CD8-positive, alpha-beta memory T cell (primary cell): ENCODE results near the gene APBA2. TPM values are rescaled to one million over a fixed set of nuclear protein-coding genes. Genes with fewer than 3 reads are reported as not detected.

Experiments used
- CTCF ChIA-PET: fragments of 350-600 bp; sonication (Branson Sonifier 250); formaldehyde crosslinking; loops from one replicate; lab custom pipeline; 2021; ENCODE audit warnings: antibody characterized with exemption; lab: Charles Lee
- POLR2A ChIA-PET: fragments of 350-600 bp; sonication (Branson Sonifier 250); formaldehyde crosslinking; loops from one replicate; lab custom pipeline; 2021; ENCODE audit warnings: antibody characterized with exemption; lab: Charles Lee
- DNase-seq, 5 donors: peaks; one replicate each; pipeline versions ENCODE4 v3.0.0 to v3.0.0-alpha.2; 2020 to 2022; ENCODE audit warnings: mixed read lengths in 1 of 5
- H3K27ac ChIP-seq: one replicate; pipeline ENCODE4 v1.7.0; 2013; ENCODE audit warnings: low read depth, mild to moderate bottlenecking, low read length, moderate library complexity
- H3K27me3 ChIP-seq: 2 replicates; pipeline ENCODE4 v1.7.0; 2013; ENCODE audit warnings: low read length, mild to moderate bottlenecking; ENCODE audit not compliant: insufficient read depth, poor library complexity, severe bottlenecking
- H3K36me3 ChIP-seq: 2 replicates; pipeline ENCODE4 v1.7.0; 2013; ENCODE audit warnings: mild to moderate bottlenecking, low read length, moderate library complexity; ENCODE audit not compliant: insufficient read depth
- H3K4me1 ChIP-seq: 2 replicates; pipeline ENCODE4 v1.7.0; 2013; ENCODE audit warnings: mild to moderate bottlenecking, low read length, moderate library complexity; ENCODE audit not compliant: insufficient read depth
- H3K4me3 ChIP-seq: 2 replicates; pipeline ENCODE4 v1.7.0; 2013; ENCODE audit warnings: mild to moderate bottlenecking, low read length
- H3K9me3 ChIP-seq: 2 replicates; pipeline ENCODE4 v1.7.0; 2013; ENCODE audit warnings: mild to moderate bottlenecking, low read length
- H3K27ac Mint-ChIP-seq, 8 donors: one replicate each; pipeline ENCODE4 v1.8.0; 2020 to 2021; ENCODE audit warnings: mixed read lengths in 8 of 8, mild to moderate bottlenecking in 6 of 8, inconsistent platforms in 3 of 8, moderate library complexity in 3 of 8
- H3K27me3 Mint-ChIP-seq, 2 donors: one replicate each; pipeline ENCODE4 v1.8.0; 2020 to 2021; ENCODE audit warnings: mixed read lengths in 2 of 2, mild to moderate bottlenecking in 1 of 2, moderate library complexity in 1 of 2
- H3K36me3 Mint-ChIP-seq, 3 donors: one replicate each; pipeline ENCODE4 v1.8.0; 2020 to 2021; ENCODE audit warnings: mixed read lengths in 3 of 3, inconsistent platforms in 1 of 3, mild to moderate bottlenecking in 1 of 3
- H3K4me1 Mint-ChIP-seq, 3 donors: one replicate each; pipeline ENCODE4 v1.8.0; 2020 to 2021; ENCODE audit warnings: mixed read lengths in 3 of 3, inconsistent platforms in 1 of 3, mild to moderate bottlenecking in 1 of 3
- H3K4me3 Mint-ChIP-seq, 7 donors: one replicate each; pipeline ENCODE4 v1.8.0; 2020 to 2021; ENCODE audit warnings: mixed read lengths in 7 of 7, mild to moderate bottlenecking in 6 of 7, moderate library complexity in 4 of 7, inconsistent platforms in 2 of 7
- H3K9me3 Mint-ChIP-seq, 5 donors: one replicate each; pipeline ENCODE4 v1.8.0; 2020 to 2022; ENCODE audit warnings: mixed read lengths in 5 of 5, mild to moderate bottlenecking in 3 of 5, moderate library complexity in 2 of 5, inconsistent platforms in 1 of 5
- polyA plus RNA-seq: library from polyadenylated mRNA; unstranded; fragments of 300-500 nt; fragmentation: Illumina TruSeq; gene quantifications from one replicate; pipeline ENCODE4 v1.2.3, GENCODE V29; 2021
- total RNA-seq, 2 experiments: library from RNA; stranded (reverse); gene quantifications; one replicate each; pipeline ENCODE4 v1.2.3, GENCODE V29; 2021

APBA2 gene
- total and polyA plus RNA-seq, 3 experiments from 2014 or later = 15.7 to 38.8 (median 18.0) TPM

DNA sequence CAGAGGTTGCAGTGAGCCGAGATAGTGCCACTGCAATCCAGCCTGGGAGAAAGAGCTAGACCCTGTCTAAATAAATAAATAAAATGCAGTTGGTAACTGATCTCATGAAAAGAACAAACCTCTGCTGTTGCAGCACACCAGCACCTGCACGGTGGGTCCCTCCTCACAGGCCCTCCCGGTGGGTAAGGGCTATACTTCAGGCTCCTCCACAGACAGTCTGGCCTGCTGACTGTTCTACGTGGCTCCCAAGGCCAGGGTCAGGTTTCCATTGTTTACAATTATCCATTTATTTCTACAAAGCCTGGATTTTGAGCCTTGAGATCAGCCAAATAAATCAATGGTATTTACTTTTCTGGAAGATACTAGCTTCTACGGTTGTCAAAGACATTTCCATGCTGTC, 5.1 kb upstream of the APBA2 start:
- Mint-ChIP-seq H3K36me3 (no peaks in the 10 kb centered on the region), H3K27me3 (peaks cover 0 to 6% of the 10 kb centered on the region in 2 donors), H3K9me3 (peaks cover 0 to 2% (median 0%) of the 10 kb centered on the region in 5 donors), H3K4me3 (no peak overlapping the region), H3K27ac (no peak overlapping the region), H3K4me1 (peaks cover 0 to 7% (median 0%) of the 10 kb centered on the region in 3 donors)
- ChIA-PET CTCF (interaction anchor here (1.1 kb wide), 1 partner anchor 19 kb away, joined by 3 read pairs; no protein-coding TSS in a partner anchor), POLR2A (no interaction called here)
- no peak for DNase-seq
- Histone ChIP-seq H3K27me3 (no peaks in the 10 kb centered on the region), H3K36me3 (no peaks in the 10 kb centered on the region), H3K27ac (no peak overlapping the region), H3K4me1 (peaks cover 19% of the 10 kb centered on the region), H3K9me3 (no peaks in the 10 kb centered on the region), H3K4me3 (no peak overlapping the region)

- Mint-ChIP-seq H3K27me3 (peaks cover 0 to 6% of the 10 kb centered on the region in 2 donors), H3K4me3 (no peak overlapping the region), H3K9me3 (peaks cover 0 to 2% (median 0%) of the 10 kb centered on the region in 5 donors), H3K4me1 (peaks cover 0 to 7% (median 0%) of the 10 kb centered on the region in 3 donors), H3K27ac (peak overlapping the region in 1 of 8 donors; percentile 23), H3K36me3 (no peaks in the 10 kb centered on the region)
- H3K9me3 ChIP-seq = no peaks in the 10 kb centered on the region
- ChIA-PET POLR2A (no interaction called here), CTCF (interaction anchor here (0.7 to 1.1 kb wide), 2 partner anchors 19 to 53 kb away, joined by 3 read pairs; no protein-coding TSS in a partner anchor)
- no peak for DNase-seq
- H3K4me3 ChIP-seq = no peak overlapping the region
- H3K27ac ChIP-seq = no peak overlapping the region
- no peaks in the 10 kb centered on the region for H3K36me3 ChIP-seq
- no peaks in the 10 kb centered on the region for H3K27me3 ChIP-seq
- H3K4me1 ChIP-seq = peaks cover 19% of the 10 kb centered on the region
Observed at GRCh38 chr15:28881170-28881569, 4.6 kb upstream of the APBA2 start.

- DNase-seq = no peak
- no peaks in the 10 kb centered on the region for H3K36me3 ChIP-seq
- Mint-ChIP-seq H3K9me3 (peaks cover 0 to 2% (median 0%) of the 10 kb centered on the region in 5 donors), H3K27me3 (peaks cover 0 to 6% of the 10 kb centered on the region in 2 donors), H3K4me3 (no peak overlapping the region), H3K4me1 (peaks cover 0 to 7% (median 0%) of the 10 kb centered on the region in 3 donors), H3K36me3 (no peaks in the 10 kb centered on the region), H3K27ac (no peak overlapping the region)
- CTCF ChIA-PET = interaction anchor here (0.7 to 1.1 kb wide), 2 partner anchors 20 to 52 kb away, joined by 3 read pairs; no protein-coding TSS in a partner anchor
- peaks cover 15% of the 10 kb centered on the region for H3K4me1 ChIP-seq
- no peaks in the 10 kb centered on the region for H3K27me3 ChIP-seq
- no peak overlapping the region for H3K4me3 ChIP-seq
- no peak overlapping the region for H3K27ac ChIP-seq
- POLR2A ChIA-PET = no interaction called here
- H3K9me3 ChIP-seq = no peaks in the 10 kb centered on the region
Observed at GRCh38 chr15:28881600-28881999, 4.2 kb upstream of the APBA2 start.

- H3K9me3 ChIP-seq = no peaks in the 10 kb centered on the region
- H3K9me3 Mint-ChIP-seq = peaks cover 0 to 2% (median 0%) of the 10 kb centered on the region in 5 donors
- peaks cover 0 to 3% (median 0%) of the 10 kb centered on the region in 3 donors for H3K36me3 Mint-ChIP-seq
- no peak overlapping the region for H3K27ac ChIP-seq
- H3K27me3 ChIP-seq = no peaks in the 10 kb centered on the region
- peaks cover 15 to 32% (median 17%) of the 10 kb centered on the region in 3 donors for H3K4me1 Mint-ChIP-seq
- H3K27ac Mint-ChIP-seq = peak overlapping the region in 2 of 8 donors; percentile 24 to 68
- H3K36me3 ChIP-seq = no peaks in the 10 kb centered on the region
- H3K4me3 Mint-ChIP-seq = peak overlapping the region; percentile 28 to 80 (median 72)
- peaks cover 35% of the 10 kb centered on the region for H3K4me1 ChIP-seq
- no peak overlapping the region for H3K4me3 ChIP-seq
- DNase-seq = no peak
- CTCF ChIA-PET = interaction anchor here (1.0 to 3.5 kb wide), 5 partner anchors 53 to 207 kb away, joined by 4 to 12 read pairs (median 7); no protein-coding TSS in a partner anchor
- peaks cover 0 to 3% of the 10 kb centered on the region in 2 donors for H3K27me3 Mint-ChIP-seq
- POLR2A ChIA-PET = interaction anchor here (0.6 to 4.0 kb wide), 3 partner anchors 28 to 206 kb away, joined by 3 to 15 read pairs (median 3); no protein-coding TSS in a partner anchor
Observed at GRCh38 chr15:28884151-28884940, 1.4 kb upstream of the APBA2 start.

- Mint-ChIP-seq H3K9me3 (no peaks in the 10 kb centered on the region), H3K4me1 (peaks cover 23 to 40% (median 26%) of the 10 kb centered on the region in 3 donors), H3K27ac (peak overlapping the region in 2 of 8 donors; percentile 5 to 68), H3K36me3 (peaks cover 0 to 3% (median 2%) of the 10 kb centered on the region in 3 donors), H3K4me3 (peak overlapping the region; percentile 58 to 80 (median 76)), H3K27me3 (peaks cover 0 to 3% of the 10 kb centered on the region in 2 donors)
- peak overlapping the region; percentile 46 for H3K4me3 ChIP-seq
- H3K4me1 ChIP-seq = peaks cover 43% of the 10 kb centered on the region
- H3K9me3 ChIP-seq = no peaks in the 10 kb centered on the region
- no peaks in the 10 kb centered on the region for H3K36me3 ChIP-seq
- no peak overlapping the region for H3K27ac ChIP-seq
- no peaks in the 10 kb centered on the region for H3K27me3 ChIP-seq
- no peak for DNase-seq
- CTCF ChIA-PET = interaction anchor here (0.9 to 3.5 kb wide), 12 partner anchors 27 to 205 kb away, joined by 3 to 12 read pairs (median 4); no protein-coding TSS in a partner anchor
- POLR2A ChIA-PET = interaction anchor here (0.6 to 4.0 kb wide), 3 partner anchors 35 to 205 kb away, joined by 3 to 15 read pairs (median 3); no protein-coding TSS in a partner anchor
Observed at GRCh38 chr15:28885128-28885629, 595 bp upstream of the APBA2 start.

- Mint-ChIP-seq H3K4me3 (peak overlapping the region; percentile 76 to 91 (median 88)), H3K27ac (peak overlapping the region in 6 of 8 donors; percentile 64 to 91 (median 81)), H3K27me3 (no peaks in the 10 kb centered on the region), H3K36me3 (peaks cover 0 to 3% (median 2%) of the 10 kb centered on the region in 3 donors), H3K4me1 (peaks cover 38 to 55% (median 41%) of the 10 kb centered on the region in 3 donors), H3K9me3 (no peaks in the 10 kb centered on the region)
- H3K9me3 ChIP-seq = no peaks in the 10 kb centered on the region
- H3K4me1 ChIP-seq = peaks cover 58% of the 10 kb centered on the region
- H3K27me3 ChIP-seq = no peaks in the 10 kb centered on the region
- peak overlapping the region; percentile 60 for H3K4me3 ChIP-seq
- peak in 1 of 5 donors; percentile 38 for DNase-seq
- CTCF ChIA-PET = interaction anchor here (0.9 to 2.8 kb wide), 6 partner anchors 34 to 203 kb away, joined by 3 to 10 read pairs (median 6); no protein-coding TSS in a partner anchor
- POLR2A ChIA-PET = interaction anchor here (1.0 to 4.0 kb wide), 2 partner anchors 34 to 62 kb away, joined by 3 to 15 read pairs; no protein-coding TSS in a partner anchor
- H3K36me3 ChIP-seq = no peaks in the 10 kb centered on the region
- peak overlapping the region; percentile 27 for H3K27ac ChIP-seq
Observed at GRCh38 chr15:28886431-28887338, 911 bp downstream of the APBA2 start.
